ENCODE results near the gene RCE1.

The RCE1 gene

DNA sequence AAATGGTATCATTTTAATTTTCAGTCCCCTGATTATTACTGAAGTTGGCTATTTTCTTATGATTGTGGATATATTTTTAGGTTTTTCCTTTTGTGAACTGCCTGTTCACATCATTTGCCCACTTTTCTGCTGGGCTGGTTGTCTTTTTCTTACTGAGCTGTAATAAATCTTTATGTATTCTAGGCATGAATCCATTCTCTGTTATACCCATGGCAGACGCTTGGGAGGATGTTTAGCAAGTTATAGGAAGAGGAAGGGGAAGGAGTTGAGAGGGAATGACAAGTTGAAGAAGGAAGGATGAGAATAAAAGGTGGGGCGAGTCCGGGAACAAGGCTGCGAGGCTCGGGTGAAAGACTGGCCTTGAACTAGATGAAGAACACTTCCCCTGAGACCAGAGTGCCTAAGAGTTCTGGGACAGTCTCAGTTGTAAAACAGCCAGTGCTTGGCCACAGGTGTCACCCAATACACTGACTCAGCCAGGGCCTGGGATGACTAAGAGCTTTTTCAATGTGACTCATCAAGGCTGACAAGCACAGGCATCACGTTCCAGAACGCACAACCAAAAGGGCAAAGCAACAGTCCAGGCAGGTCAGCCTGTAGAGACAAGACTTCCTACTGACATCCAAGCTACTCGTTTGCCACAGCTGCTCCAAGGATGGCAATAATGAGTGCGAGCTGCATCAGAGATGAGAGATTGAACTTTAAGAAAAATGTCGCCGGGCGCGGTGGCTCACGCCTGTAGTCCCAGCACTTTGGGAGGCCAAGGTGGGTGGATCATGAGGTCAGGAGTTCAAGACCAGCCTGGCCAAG lies 48.8 kb downstream of the RCE1 start:
- DNase-seq, result no peak

- DNase-seq, result no peak
These were observed 49.7 kb downstream of the RCE1 start for GRCh38 chr11:66892911-66893310.

- DNase-seq, result no peak
These were observed 50.9 kb downstream of the RCE1 start for GRCh38 chr11:66894141-66894540.
